Adrenal gland (tissue), 5 donors: ENCODE data around the gene ADAMTS19.

Experiments used
- CTCF ChIP-seq, 6 experiments: fragments of 450-650 bp in 4 of 6; fragments of 200-600 bp in 2 of 6; sonication (generic) in 1 of 6; IDR thresholded peaks; 1 replicate in 5 of 6; 2 replicates in 1 of 6; pipeline versions ENCODE4 v1.5.1 to v1.8.0; 2016 to 2021; ENCODE audit warnings: antibody characterized with exemption in 6 of 6, mild to moderate bottlenecking in 2 of 6, moderate library complexity in 1 of 6
- POLR2A ChIP-seq, 2 donors: fragments of 450-650 bp; IDR thresholded peaks; one replicate each; pipeline ENCODE4 v1.6.1; 2017; ENCODE audit warnings: antibody characterized with exemption in 2 of 2, mild to moderate bottlenecking in 2 of 2, moderate library complexity in 1 of 2
- donor health status: DM: no; HTN: no; CAD: no.

- TF ChIP-seq CTCF (IDR thresholded peaks at IDR 0.05) (no peak), POLR2A (IDR thresholded peaks at IDR 0.05) (no peak)
These were observed 49.6 kb upstream of the ADAMTS19 start for GRCh38 chr5:129410488-129410887.
